ENCODE results near the gene SERPINB1. TPM values are rescaled to one million over a fixed set of nuclear protein-coding genes. Genes with fewer than 3 reads are reported as not detected.

The SERPINB1 gene
- total RNA-seq, 1 experiment from 2014 or later = 73.2 TPM

GRCh38 chr6:2783188-2783963 lies 58.3 kb downstream of the SERPINB1 start:
- RAD21 ChIA-PET (ENCODE audit: low non-redundant PET in 1 of 2, low total read pairs in 2 of 2, uncharacterized antibody in 2 of 2, unreplicated experiment in 2 of 2) = no interaction called here
- DNase-seq (ENCODE audit: low read depth, low spot score) (no peak), ATAC-seq (peak; percentile 70)
- no peak overlapping the region for H3K27ac ChIP-seq (ENCODE audit: low read depth, low read length)
- TF ChIP-seq, protein P1, sequence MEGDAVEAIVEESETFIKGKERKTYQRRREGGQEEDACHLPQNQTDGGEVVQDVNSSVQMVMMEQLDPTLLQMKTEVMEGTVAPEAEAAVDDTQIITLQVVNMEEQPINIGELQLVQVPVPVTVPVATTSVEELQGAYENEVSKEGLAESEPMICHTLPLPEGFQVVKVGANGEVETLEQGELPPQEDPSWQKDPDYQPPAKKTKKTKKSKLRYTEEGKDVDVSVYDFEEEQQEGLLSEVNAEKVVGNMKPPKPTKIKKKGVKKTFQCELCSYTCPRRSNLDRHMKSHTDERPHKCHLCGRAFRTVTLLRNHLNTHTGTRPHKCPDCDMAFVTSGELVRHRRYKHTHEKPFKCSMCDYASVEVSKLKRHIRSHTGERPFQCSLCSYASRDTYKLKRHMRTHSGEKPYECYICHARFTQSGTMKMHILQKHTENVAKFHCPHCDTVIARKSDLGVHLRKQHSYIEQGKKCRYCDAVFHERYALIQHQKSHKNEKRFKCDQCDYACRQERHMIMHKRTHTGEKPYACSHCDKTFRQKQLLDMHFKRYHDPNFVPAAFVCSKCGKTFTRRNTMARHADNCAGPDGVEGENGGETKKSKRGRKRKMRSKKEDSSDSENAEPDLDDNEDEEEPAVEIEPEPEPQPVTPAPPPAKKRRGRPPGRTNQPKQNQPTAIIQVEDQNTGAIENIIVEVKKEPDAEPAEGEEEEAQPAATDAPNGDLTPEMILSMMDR (IDR thresholded peaks at IDR 0.05 in 2 of 3, conservative IDR thresholded peaks at IDR 0.05 in 1 of 3; ENCODE audit: borderline replicate concordance in 1 of 3, insufficient read depth in 1 of 3, low read depth in 2 of 3, low read length in 2 of 3) = 0 out of 6 replicates have a peak, but pooled peaks of 1 of the 3 experiments have one; percentile 16
- no peak for TF ChIP-seq SRF (IDR thresholded peaks at IDR 0.05; ENCODE audit: low read depth)
- peaks cover 42 to 48% of the 10 kb centered on the region in 2 experiments; a peak in 3 of 4 replicates for H3K36me3 ChIP-seq (ENCODE audit: control insufficient read depth in 1 of 2, insufficient read depth in 2 of 2, low read length in 2 of 2)
- H3K9me3 ChIP-seq (ENCODE audit: control insufficient read depth in 1 of 2, insufficient read depth in 1 of 2, low read depth in 1 of 2, low read length in 2 of 2) = no peaks in the 10 kb centered on the region
- peaks cover 79% of the 10 kb centered on the region for H3K79me2 ChIP-seq (ENCODE audit: insufficient read depth, low read length)
- H3K4me3 ChIP-seq (replicated peaks in 1 of 2; ENCODE audit: low read depth in 1 of 2, low read length in 2 of 2) = no peak overlapping the region
- H3K9me2 ChIP-seq (ENCODE audit: insufficient read depth) = no peaks in the 10 kb centered on the region
- intact Hi-C loops (cut with micrococcal nuclease) = no loop called here
- BruUV-seq (replicated peaks) = no TSS peak
- H3K9ac ChIP-seq (ENCODE audit: low read length) = no peak overlapping the region
- H4K20me1 ChIP-seq (ENCODE audit: insufficient read depth) = no peaks in the 10 kb centered on the region
- H3K4me2 ChIP-seq (ENCODE audit: low read length) = no peak overlapping the region
- no peaks in the 10 kb centered on the region for H3K27me3 ChIP-seq (ENCODE audit: insufficient read depth, low read length)
- POLR2A ChIA-PET = interaction anchor here (1.1 kb wide), 1 partner anchor 12 kb away, joined by 4 read pairs; no protein-coding TSS in a partner anchor
- H2AFZ ChIP-seq (ENCODE audit: low read depth, low read length, poor library complexity, severe bottlenecking) = no peak overlapping the region
- peaks cover 0 to 8% of the 10 kb centered on the region in 2 experiments; a peak in 1 of 4 replicates for H3K4me1 ChIP-seq (ENCODE audit: control insufficient read depth in 1 of 2, insufficient read depth in 2 of 2, low read length in 2 of 2)
- CTCF ChIA-PET = interaction anchor here (0.6 to 1.6 kb wide), 4 partner anchors 8 to 188 kb away, joined by 3 to 4 read pairs (median 3); partner anchors contain the start of gene SERPINB6

DNA sequence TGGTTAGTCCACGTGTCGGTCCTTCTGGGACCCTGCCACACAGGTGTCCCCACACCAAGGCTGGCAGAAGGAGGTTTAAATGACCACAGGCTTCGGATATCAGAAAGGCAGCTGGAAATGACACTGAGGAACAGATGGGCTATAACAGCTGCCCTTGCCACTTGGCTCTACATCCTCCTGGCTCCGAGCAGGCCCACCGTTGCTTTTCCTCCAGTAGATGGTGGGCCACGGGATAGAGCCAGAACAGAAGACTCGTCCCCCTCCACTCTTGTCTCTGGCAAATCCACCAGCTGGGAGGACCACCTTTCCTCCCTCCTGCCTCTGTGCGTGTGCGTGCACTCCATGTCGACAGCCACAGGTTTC lies 58.9 kb downstream of the SERPINB1 start:
- H4K20me1 ChIP-seq (ENCODE audit: insufficient read depth) = no peaks in the 10 kb centered on the region
- ChIA-PET POLR2A (interaction anchor here (1.1 kb wide), 1 partner anchor 11 kb away, joined by 4 read pairs; no protein-coding TSS in a partner anchor), RAD21 (ENCODE audit: low non-redundant PET in 1 of 2, low total read pairs in 2 of 2, uncharacterized antibody in 2 of 2, unreplicated experiment in 2 of 2) (no interaction called here), CTCF (interaction anchor here (0.9 to 1.6 kb wide), 2 partner anchors 9 to 149 kb away, joined by 3 read pairs; no protein-coding TSS in a partner anchor)
- no peak overlapping the region for H3K4me2 ChIP-seq (ENCODE audit: low read length)
- H3K79me2 ChIP-seq (ENCODE audit: insufficient read depth, low read length) = peaks cover 85% of the 10 kb centered on the region
- TF ChIP-seq CBX3 (IDR thresholded peaks at IDR 0.05; ENCODE audit: low read depth) = no peak
- no peak for TF ChIP-seq POLR2A (IDR thresholded peaks at IDR 0.05; ENCODE audit: borderline replicate concordance, extremely low read depth, insufficient read depth, insufficient read length)
- no peak for TF ChIP-seq SRF (IDR thresholded peaks at IDR 0.05; ENCODE audit: low read depth)
- TF ChIP-seq POLR2AphosphoS5 (IDR thresholded peaks at IDR 0.05; ENCODE audit: low read depth, low read length) = no peak
- TF ChIP-seq, protein P1 (IDR thresholded peaks at IDR 0.05 in 2 of 3, conservative IDR thresholded peaks at IDR 0.05 in 1 of 3; ENCODE audit: borderline replicate concordance in 1 of 3, insufficient read depth in 1 of 3, low read depth in 2 of 3, low read length in 2 of 3) = no peak
- no peak for TF ChIP-seq MAX (IDR thresholded peaks at IDR 0.05)
- no peak overlapping the region for H3K9ac ChIP-seq (ENCODE audit: low read length)
- no peak overlapping the region for H3K4me3 ChIP-seq (replicated peaks in 1 of 2; ENCODE audit: low read depth in 1 of 2, low read length in 2 of 2)
- ATAC-seq = no peak
- no peak for DNase-seq (ENCODE audit: low read depth, low spot score)
- BruUV-seq (replicated peaks) = no TSS peak
- H3K4me1 ChIP-seq (ENCODE audit: control insufficient read depth in 1 of 2, insufficient read depth in 2 of 2, low read length in 2 of 2) = peaks cover 0 to 2% of the 10 kb centered on the region in 2 experiments; a peak in 1 of 4 replicates
- H3K27ac ChIP-seq (ENCODE audit: low read depth, low read length) = no peak overlapping the region
- intact Hi-C loops (cut with micrococcal nuclease) = no loop called here
- no peaks in the 10 kb centered on the region for H3K27me3 ChIP-seq (ENCODE audit: insufficient read depth, low read length)
- no peak overlapping the region for H2AFZ ChIP-seq (ENCODE audit: low read depth, low read length, poor library complexity, severe bottlenecking)
- H3K9me2 ChIP-seq (ENCODE audit: insufficient read depth) = no peaks in the 10 kb centered on the region
- no peaks in the 10 kb centered on the region for H3K9me3 ChIP-seq (ENCODE audit: control insufficient read depth in 1 of 2, insufficient read depth in 1 of 2, low read depth in 1 of 2, low read length in 2 of 2)
- H3K36me3 ChIP-seq (ENCODE audit: control insufficient read depth in 1 of 2, insufficient read depth in 2 of 2, low read length in 2 of 2) = peaks cover 42 to 54% of the 10 kb centered on the region in 2 experiments; a peak in 3 of 4 replicates
